Measurements from ENCODE around the gene ZNF619.
"Not testable (repeated sequence)": the region's sequence is repeated elsewhere in the genome, so short reads cannot be mapped to it uniquely, and the experiment has no call there.

Gene ZNF619

GRCh38 chr3:40476478-40477470 is at the start of gene ZNF619:
Gene ZNF619, plus strand, starts transcription at chr3:40477122. Its CDS starts 858 bp downstream, at chr3:40477980.
- DNase-seq (ENCODE audit: low read depth in 2 of 2) = no peak

DNA sequence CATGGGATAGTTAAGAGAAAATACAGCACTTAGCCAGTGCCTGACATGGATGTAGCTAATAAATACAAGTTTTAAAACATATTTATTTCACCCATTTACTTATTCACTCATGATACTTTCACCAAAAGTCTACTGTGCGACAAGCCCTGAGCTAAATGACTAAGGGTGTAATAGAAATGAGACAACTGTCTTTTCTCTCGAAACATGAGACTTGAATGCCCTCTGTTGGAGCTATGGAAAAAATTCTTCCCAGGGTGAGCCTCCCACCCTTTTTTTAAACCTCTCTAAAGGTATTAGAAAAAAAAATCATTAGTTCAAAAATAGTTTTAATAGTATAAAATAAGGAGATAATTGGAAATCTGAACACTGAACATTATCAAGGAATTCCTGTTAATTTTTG is 44.1 kb upstream of the ZNF619 start:
- no peak for DNase-seq (ENCODE audit: low read depth in 2 of 2)

GRCh38 chr3:40437889-40438288 is 39.0 kb upstream of the ZNF619 start:
- DNase-seq (ENCODE audit: low read depth in 2 of 2) = no peak

- DNase-seq (ENCODE audit: low read depth in 2 of 2) = no peak
Observed at GRCh38 chr3:40445062-40445461, 31.9 kb upstream of the ZNF619 start.

DNA sequence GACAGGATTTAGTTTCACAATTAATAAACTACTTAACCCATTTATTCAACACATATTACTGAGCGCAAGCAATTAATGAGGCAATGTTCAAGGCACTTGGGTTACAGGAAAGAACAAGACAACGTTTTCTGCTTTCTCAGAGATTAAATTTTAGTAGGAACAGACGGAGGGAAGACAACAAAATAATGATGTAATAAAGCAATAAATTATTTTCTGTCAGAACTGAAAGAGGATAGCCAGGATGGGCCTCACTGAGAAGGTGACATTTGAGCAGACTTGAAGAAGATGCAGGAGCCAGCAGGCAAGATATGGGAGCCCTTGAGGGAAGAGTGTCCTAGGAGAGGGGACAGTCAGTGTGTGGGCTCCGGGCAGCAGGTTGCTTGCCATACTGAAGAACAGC is 31.0 kb upstream of the ZNF619 start:
- no peak for DNase-seq (ENCODE audit: low read depth in 2 of 2)

DNA sequence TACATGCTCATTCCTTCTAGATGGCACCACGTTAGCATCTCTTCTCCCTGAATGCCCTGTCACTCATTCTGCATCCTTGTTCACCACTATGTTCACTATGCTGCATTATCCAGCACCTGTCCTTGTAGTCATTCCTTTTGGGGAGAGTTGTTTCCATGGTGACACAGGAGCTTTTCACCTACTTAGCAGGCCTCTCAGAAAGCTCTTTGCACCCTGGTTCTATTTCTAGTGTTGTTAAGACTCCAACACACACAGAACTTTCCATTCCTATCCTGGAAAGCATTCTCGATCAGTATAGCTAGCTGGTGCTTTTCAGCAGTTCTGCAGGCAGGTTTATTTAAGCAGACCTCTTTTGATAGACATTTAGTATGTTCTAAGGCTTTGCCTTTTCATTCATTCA is 26.5 kb upstream of the ZNF619 start:
- no peak for DNase-seq (ENCODE audit: low read depth in 2 of 2)

- DNase-seq (ENCODE audit: low read depth in 2 of 2) = no peak
Observed at GRCh38 chr3:40451551-40451950, 25.4 kb upstream of the ZNF619 start.

GRCh38 chr3:40452057-40452456 is 24.9 kb upstream of the ZNF619 start:
- DNase-seq (ENCODE audit: low read depth in 2 of 2) = no peak

- no peak for DNase-seq (ENCODE audit: low read depth in 2 of 2)
Observed at GRCh38 chr3:40452562-40452875, 24.4 kb upstream of the ZNF619 start.

DNA sequence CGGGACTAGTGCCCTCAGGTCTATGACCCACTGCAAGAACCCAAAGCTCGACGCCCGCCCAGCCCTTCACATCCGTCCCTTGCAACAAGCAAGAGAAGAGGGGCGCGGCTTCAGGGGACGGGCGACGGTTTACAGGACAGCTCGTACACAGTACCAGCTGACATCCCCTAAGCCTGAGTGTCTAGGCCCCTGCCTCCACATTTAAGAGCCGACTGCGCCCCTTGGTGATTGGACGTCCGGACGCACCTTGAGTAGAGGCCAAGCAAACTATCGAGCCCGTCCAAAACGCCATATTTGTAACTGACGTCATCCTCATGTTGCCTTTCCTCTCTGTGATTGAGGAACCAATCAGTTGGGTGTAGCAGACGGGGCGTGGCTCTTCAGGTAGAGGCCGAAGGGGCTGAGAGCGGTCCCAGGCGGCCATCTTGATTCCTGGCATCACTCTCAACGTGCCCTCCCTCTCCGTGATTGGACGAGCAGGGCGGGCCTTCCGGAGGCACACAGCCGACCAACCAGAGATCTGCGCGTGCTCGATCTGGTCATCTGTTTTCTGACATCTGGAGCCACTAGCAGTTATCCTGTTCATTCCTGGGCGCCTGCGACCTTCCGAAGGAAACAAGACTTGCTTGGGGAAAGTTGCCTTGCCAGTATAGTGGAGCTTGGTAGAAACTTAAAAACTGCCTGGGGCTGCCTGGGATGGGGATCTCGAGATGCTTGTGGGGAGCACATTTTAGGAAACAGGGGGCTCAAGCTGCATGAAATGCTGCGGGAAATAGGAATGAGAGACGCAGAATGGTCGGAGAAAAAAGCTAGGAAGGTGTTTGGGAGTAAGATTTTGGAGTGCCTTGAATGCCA is 23.8 kb upstream of the ZNF619 start:
- DNase-seq (ENCODE audit: low read depth in 2 of 2) = peak; percentile 89 to 95

GRCh38 chr3:40453933-40454332 is 23.0 kb upstream of the ZNF619 start:
- DNase-seq (ENCODE audit: low read depth in 2 of 2) = no peak

DNA sequence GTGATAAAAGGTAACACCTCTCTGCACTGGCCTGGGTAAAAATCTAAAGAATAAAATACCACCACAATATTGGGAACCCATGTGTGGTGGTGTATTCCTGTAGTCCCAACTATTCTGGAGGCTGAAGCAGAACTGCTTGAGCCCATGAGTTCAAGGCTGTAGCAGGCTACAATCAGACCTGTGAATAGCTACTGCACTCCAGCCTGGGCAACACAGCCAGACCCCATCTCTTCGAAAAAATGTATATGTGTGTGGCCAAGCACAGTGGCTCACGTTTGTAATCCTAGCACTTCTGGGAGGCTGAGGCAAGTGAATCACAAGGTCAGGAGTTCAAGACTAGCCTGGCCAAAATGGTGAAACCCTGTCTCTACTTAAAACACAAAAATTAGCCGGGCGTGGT is 21.6 kb upstream of the ZNF619 start:
- no peak for DNase-seq (ENCODE audit: low read depth in 2 of 2)

DNA sequence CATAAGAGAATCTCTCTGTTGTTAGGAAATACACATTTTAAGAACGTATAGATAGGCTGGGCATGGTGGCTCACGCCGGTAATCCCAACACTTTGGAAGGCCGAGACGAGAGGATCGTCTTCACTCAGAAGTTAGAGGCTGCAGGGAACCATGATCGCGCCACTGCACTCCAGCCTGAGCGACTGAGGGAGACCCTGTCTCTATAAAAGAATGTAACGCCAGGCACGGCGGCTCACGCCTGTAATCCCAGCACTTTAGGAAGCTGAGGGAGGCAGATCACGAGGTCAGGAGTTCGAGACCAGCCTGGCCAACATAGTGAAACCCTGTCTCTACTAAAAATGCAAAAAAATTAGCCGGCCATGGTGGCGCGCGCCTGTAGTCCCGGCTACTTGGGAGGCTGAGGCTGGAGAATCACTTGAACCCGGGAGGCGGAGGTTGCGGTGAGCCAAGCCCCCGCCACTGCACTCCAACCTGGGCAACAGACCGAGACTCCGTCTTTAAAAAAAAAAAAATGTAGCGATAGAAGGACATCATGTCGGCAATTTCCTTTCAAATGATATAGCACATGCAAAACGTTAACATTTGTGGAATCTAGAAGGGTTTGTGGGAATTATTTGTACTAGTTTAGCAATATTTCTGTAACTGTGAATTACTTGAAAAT is 20.5 kb upstream of the ZNF619 start:
- DNase-seq (ENCODE audit: low read depth in 2 of 2) = no peak

DNA sequence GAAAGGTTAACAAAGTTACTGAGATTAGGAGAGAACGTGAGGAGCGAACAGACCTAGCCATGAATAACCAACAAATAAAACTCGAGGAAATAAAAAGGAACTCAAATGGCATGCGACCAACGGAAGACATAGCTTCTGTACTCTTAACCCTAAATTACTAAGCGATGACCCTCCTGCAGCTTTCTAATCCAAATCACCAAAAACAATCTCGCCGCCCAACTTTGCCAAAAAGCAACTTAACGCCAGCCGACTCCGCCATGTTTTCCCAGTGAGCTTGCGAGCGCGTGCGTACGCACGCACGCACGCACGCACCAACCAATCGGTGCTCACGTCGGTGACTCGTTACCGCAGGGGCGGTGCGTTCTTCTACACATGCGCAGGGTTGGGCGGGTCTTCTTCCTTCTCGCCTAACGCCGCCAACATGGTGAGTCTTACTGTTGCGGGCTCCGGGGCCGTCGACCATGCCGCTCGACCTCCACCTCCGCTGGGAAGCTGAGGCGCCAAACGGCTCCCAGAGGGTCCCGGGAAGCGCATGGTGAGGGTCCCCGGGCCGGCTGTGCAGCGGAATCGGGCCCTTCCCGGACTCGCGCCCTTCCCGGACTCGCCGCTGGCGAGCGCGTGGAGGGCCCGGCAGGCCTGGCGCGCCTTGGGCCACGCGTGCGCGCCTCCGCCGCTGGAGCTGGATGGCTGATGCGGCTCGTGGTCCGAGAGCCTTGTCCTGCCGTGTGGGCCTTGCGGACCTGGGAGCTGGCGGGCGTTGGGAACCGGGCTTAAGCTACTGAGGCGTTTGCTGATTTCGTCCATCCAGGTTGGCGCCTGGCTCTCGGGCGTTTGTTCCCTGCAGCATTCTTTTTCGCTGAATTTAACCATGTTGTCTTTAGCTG is 19.7 kb upstream of the ZNF619 start, which contains the start of gene RPL14:
TSS of gene RPL14 (plus strand) at position 400 of the 884 bp plus-strand sequence. CDS start at position 533, 133 bp downstream.
- peak; percentile 92 to 93 for DNase-seq (ENCODE audit: low read depth in 2 of 2)

- DNase-seq (ENCODE audit: low read depth in 2 of 2) = no peak
Observed at GRCh38 chr3:40458473-40458872, 18.4 kb upstream of the ZNF619 start.

DNA sequence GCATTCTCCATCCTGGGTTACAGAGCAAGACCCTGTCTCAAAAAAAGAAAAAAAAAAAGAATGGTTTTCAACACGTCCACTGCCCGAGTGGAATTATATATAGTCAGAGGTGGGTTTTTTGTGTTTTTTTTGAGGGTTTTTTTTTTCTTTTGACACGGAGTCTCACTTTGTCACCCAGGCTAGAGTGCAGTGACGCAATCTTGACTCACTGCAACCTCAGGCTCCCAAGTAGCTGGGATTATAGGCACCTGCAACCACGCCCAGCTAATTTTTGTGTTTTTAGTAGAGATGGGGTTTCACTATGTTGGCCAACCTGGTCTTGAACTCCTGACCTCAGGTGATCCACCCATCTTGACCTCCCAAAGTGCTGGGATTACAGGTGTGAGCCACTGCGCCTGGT is 16.4 kb upstream of the ZNF619 start:
- not testable (repeated sequence) for DNase-seq (ENCODE audit: low read depth in 2 of 2)

GRCh38 chr3:40461161-40461560 is 15.8 kb upstream of the ZNF619 start:
- DNase-seq (ENCODE audit: low read depth in 2 of 2) = no peak

- DNase-seq (ENCODE audit: low read depth in 2 of 2) = not testable (repeated sequence)
Observed at GRCh38 chr3:40462838-40463237, 14.1 kb upstream of the ZNF619 start.

DNA sequence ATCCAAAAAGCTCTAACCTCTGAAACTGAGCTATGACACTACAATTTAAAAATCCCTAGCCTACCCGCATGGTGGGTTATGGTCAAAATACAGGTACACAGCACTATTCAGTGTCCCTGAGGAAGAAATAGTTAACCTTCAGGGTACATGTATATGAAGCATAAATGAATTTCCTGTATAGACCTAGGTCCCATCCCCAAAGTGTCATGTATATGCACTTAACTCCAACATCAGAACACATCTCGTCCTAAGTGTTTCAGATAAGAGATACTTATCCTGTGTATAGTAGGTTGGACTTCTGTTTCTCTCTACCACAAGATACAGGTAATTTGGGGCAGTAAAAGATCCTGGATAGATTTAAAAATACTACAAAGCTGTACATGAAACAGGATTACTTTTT is 13.3 kb upstream of the ZNF619 start:
- DNase-seq (ENCODE audit: low read depth in 2 of 2) = no peak

DNA sequence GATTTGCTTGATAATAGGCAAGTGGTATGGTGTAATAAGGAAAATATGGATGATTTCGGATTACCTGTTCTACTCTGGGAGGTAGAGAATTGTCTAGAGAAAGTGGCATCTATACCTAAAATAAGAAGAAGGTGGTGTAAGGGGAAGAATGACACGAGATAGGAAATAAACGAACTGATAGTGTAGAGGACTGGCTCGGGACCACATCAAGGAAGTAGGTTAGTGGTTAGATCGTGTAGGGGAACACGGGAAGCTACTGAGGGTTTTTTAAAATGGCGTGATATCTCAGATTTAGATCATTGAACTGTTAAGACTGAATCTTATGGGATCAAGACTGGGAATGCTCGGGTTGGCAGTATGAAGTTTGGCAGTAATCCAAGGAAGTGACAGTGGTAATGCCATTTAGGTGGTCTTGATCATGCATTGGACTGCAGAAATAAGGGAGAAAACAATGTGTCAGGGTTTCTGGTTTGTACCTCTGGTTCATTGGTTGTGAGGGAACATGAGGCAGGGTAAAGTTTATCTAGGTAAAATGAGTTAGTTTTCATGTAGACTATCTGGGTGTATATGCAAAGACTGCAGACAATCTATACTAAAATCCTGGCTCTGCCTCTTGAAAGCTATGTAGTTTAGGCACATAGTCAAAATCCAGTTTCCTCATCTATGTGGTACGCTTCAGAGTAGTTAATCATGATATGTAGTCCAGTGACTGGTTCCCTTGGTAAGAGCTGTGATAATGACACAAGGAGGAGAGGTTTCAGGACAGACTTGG is 12.4 kb upstream of the ZNF619 start:
- DNase-seq (ENCODE audit: low read depth in 2 of 2) = no peak

Data from stimulated activated CD4-positive, alpha-beta T cell treated with anti-CD3 and anti-CD28 coated beads, Interleukin-4, amount 100 ng/mL, for 48 hours (primary cell).